Pancreas (tissue), 10 donors: ENCODE data around the gene EGFR. TPM values are rescaled to one million over a fixed set of nuclear protein-coding genes. Genes with fewer than 3 reads are reported as not detected.

Experiments
- ATAC-seq, 4 donors: fragments of 200-7000 bp; cut with Tn5 transposase; one replicate each; pipeline versions ENCODE4 v1.8.0 to v1.9.1; 2020; ENCODE audit warnings: mild to moderate bottlenecking in 4 of 4, moderate library complexity in 4 of 4
- DNase-seq, 6 donors: peaks; one replicate each; pipeline ENCODE4 v3.0.0-alpha.2; 2020
- FAIRE-seq: peaks from 2 replicates; lab custom pipeline; 2012; peaks lifted over from hg19 to GRCh38; lab: Jason Lieb, UNC
- H3K27ac ChIP-seq, 4 donors: fragments of 200-600 bp; sonication (generic); 1 replicate in 3 of 4; 2 replicates in 1 of 4; pipeline versions ENCODE4 v1.5.0 to v1.8.0; 2020
- H3K27me3 ChIP-seq, 4 donors: fragments of 200-600 bp; one replicate each; pipeline ENCODE4 v1.8.0; 2021
- H3K36me3 ChIP-seq, 3 donors: fragments of 200-600 bp; sonication (generic) in 1 of 3; one replicate each; pipeline versions ENCODE4 v1.5.0 to v1.8.0; 2020 to 2021
- H3K4me1 ChIP-seq, 3 donors: fragments of 200-600 bp; one replicate each; pipeline ENCODE4 v1.8.0; 2021
- H3K4me3 ChIP-seq, 4 donors: fragments of 200-600 bp; sonication (generic) in 2 of 4; one replicate each; pipeline versions ENCODE4 v1.5.0 to v1.8.0; 2020 to 2021
- H3K9me3 ChIP-seq, 4 donors: fragments of 200-600 bp; one replicate each; pipeline ENCODE4 v1.8.0; 2021
- CTCF ChIP-seq, 4 donors: fragments of 200-600 bp; sonication (generic) in 3 of 4; IDR thresholded peaks; one replicate each; pipeline versions ENCODE4 v1.5.0 to v1.8.0; 2021; ENCODE audit warnings: antibody characterized with exemption in 4 of 4
- WGBS, 2 donors: extraction: QIAGEN DNeasy Blood & Tissue Kit; methylation state at CpG; one replicate each; pipeline ENCODE4 v1.1.7; 2013; 5-methylcytosine and 5-hydroxymethylcytosine counted together
- intact Hi-C, 3 donors: fragments of 100-400 bp; cut with DNase I; formaldehyde crosslinking; loops; one replicate each; pipeline versions ENCODE4 v1.11.1 to v1.14.2; 2022
- polyA plus RNA-seq, 2 donors: library from polyadenylated mRNA; stranded (reverse); fragments of 200-250 nt; gene quantifications; one replicate each; pipeline ENCODE4 v1.2.3, GENCODE V29; 2013
- total RNA-seq, 6 donors: library from RNA; stranded (reverse); fragmentation: NEBNext Ultra II Directional in 4 of 6; extraction: Animal tissue kit (Norgen Biotek cat#: 25700) in 4 of 6; gene quantifications; one replicate each; pipeline versions ENCODE4 v1.2.1 to v1.2.4, GENCODE V29; 2021 to 2023
- donor health status: healthy with polysubstance abuse.
- donor health status: DM: no; HTN: no; CAD: no; lungs with moderate emphysema.
- donor health status: DM: no; HTN: no; CAD: no.
- donor health status: control.
- donor health status: control.
- donor health status: Bipolar disorder and iron deficiency.
- donor health status: DM: yes; HTN: yes; CAD: no.
- donor health status: DM: no; HTN: no; CAD: no.
- donor health status: DM: no; HTN: no; CAD: no.
- donor health status: DM: yes; HTN: yes; CAD: no.

Gene EGFR
- total and polyA plus RNA-seq, 8 donors: 5.5 to 38.8 (median 30.3) TPM

- no peak for TF ChIP-seq CTCF (IDR thresholded peaks at IDR 0.05)
- Histone ChIP-seq H3K4me3 (no peak overlapping the region), H3K27ac (peak overlapping the region; percentile 10 to 66 (median 52)), H3K4me1 (peaks cover 0 to 4% (median 0%) of the 10 kb centered on the region in 3 donors), H3K36me3 (no peaks in the 10 kb centered on the region), H3K27me3 (no peaks in the 10 kb centered on the region), H3K9me3 (no peaks in the 10 kb centered on the region)
- 68 to 74% methylated on average over 10 of the region's 10 CpGs for WGBS, 2 donors
- no peak for DNase-seq
- peak; percentile 67 to 82 (median 74) for ATAC-seq
- intact Hi-C loops: no loop called here
- FAIRE-seq: no peak
Measured at GRCh38 chr7:55065511-55066229, 46.9 kb downstream of the EGFR start.

GRCh38 chr7:55066524-55066923, 47.7 kb downstream of the EGFR start:
- WGBS, 2 donors: 65 to 71% methylated on average over 7 of the region's 7 CpGs
- Histone ChIP-seq H3K36me3 (no peaks in the 10 kb centered on the region), H3K9me3 (no peaks in the 10 kb centered on the region), H3K4me3 (no peak overlapping the region), H3K4me1 (peaks cover 0 to 4% (median 0%) of the 10 kb centered on the region in 3 donors), H3K27me3 (no peaks in the 10 kb centered on the region), H3K27ac (peak overlapping the region; percentile 10 to 66 (median 52))
- ATAC-seq: no peak
- no peak for TF ChIP-seq CTCF (IDR thresholded peaks at IDR 0.05)
- DNase-seq: no peak
- no peak for FAIRE-seq
- intact Hi-C loops: no loop called here

- intact Hi-C loops: no loop called here
- Histone ChIP-seq H3K4me3 (no peak overlapping the region), H3K9me3 (no peaks in the 10 kb centered on the region), H3K27me3 (no peaks in the 10 kb centered on the region), H3K36me3 (no peaks in the 10 kb centered on the region), H3K4me1 (peaks cover 0 to 4% (median 0%) of the 10 kb centered on the region in 3 donors), H3K27ac (peak overlapping the region in 2 of 4 donors; percentile 61 to 66)
- no peak for DNase-seq
- no peak for TF ChIP-seq CTCF (IDR thresholded peaks at IDR 0.05)
- FAIRE-seq: no peak
- ATAC-seq: no peak
- WGBS, 2 donors: 93 to 96% methylated on average over 6 of the region's 6 CpGs
Measured at GRCh38 chr7:55066938-55067337, 48.1 kb downstream of the EGFR start.

- Histone ChIP-seq H3K27me3 (no peaks in the 10 kb centered on the region), H3K9me3 (no peaks in the 10 kb centered on the region), H3K36me3 (no peaks in the 10 kb centered on the region), H3K4me3 (no peak overlapping the region), H3K4me1 (peaks cover 0 to 6% (median 3%) of the 10 kb centered on the region in 3 donors), H3K27ac (no peak overlapping the region)
- no peak for TF ChIP-seq CTCF (IDR thresholded peaks at IDR 0.05)
- DNase-seq (no peak), ATAC-seq (no peak), FAIRE-seq (no peak)
- intact Hi-C loops: no loop called here
- WGBS, 2 donors: 91 to 99% methylated on average over 14 of the region's 14 CpGs
Measured at GRCh38 chr7:55067748-55068147, 48.9 kb downstream of the EGFR start.

GRCh38 chr7:55069271-55069792, 50.5 kb downstream of the EGFR start:
- Histone ChIP-seq H3K27ac (peak overlapping the region in 2 of 4 donors; percentile 25 to 31), H3K27me3 (no peaks in the 10 kb centered on the region), H3K4me1 (peaks cover 0 to 22% (median 18%) of the 10 kb centered on the region in 3 donors), H3K4me3 (no peak overlapping the region), H3K36me3 (no peaks in the 10 kb centered on the region), H3K9me3 (no peaks in the 10 kb centered on the region)
- ATAC-seq: no peak
- TF ChIP-seq CTCF (IDR thresholded peaks at IDR 0.05): no peak
- FAIRE-seq: no peak
- no peak for DNase-seq
- intact Hi-C loops: no loop called here
- 66 to 71% methylated on average over 5 of the region's 5 CpGs for WGBS, 2 donors
